ENCODE data around the gene MYPOP. TPM values are rescaled to one million over a fixed set of nuclear protein-coding genes. Genes with fewer than 3 reads are reported as not detected.

Gene MYPOP
- total and polyA plus RNA-seq, 10 of the 15 experiments (the other 5 are each of a cell fraction or from before 2014, with no cell fraction given) = 0.47 to 9.4 (median 1.4) TPM

- no peak for TF ChIP-seq BCLAF1 (IDR thresholded peaks at IDR 0.05)
- TF ChIP-seq EP300 (IDR thresholded peaks at IDR 0.05; ENCODE audit: borderline replicate concordance in 1 of 2, control insufficient read depth in 1 of 2, low read depth in 2 of 2, low read length in 2 of 2) = peak; percentile 56 to 72; a peak in 3 of 4 replicates
- TF ChIP-seq NFYB (IDR thresholded peaks at IDR 0.05; ENCODE audit: insufficient read depth, low read depth, low read length) = no peak
- no peak for TF ChIP-seq SIX5 (IDR thresholded peaks at IDR 0.05; ENCODE audit: low read depth, low read length, severe bottlenecking)
- no peak for TF ChIP-seq CBX5 (IDR thresholded peaks at IDR 0.05; ENCODE audit: low read depth)
- no peak for TF ChIP-seq CEBPZ (IDR thresholded peaks at IDR 0.05; ENCODE audit: low read depth, low read length)
- TF ChIP-seq RELB (IDR thresholded peaks at IDR 0.05; ENCODE audit: low read depth) = peak; percentile 63; the same call in 1 of the 2 replicates
- TF ChIP-seq ZBTB40 (IDR thresholded peaks at IDR 0.05; ENCODE audit: borderline replicate concordance) = no peak; the same call in 1 of the 2 replicates
- peak; percentile 70 for TF ChIP-seq RUNX3 (IDR thresholded peaks at IDR 0.05; ENCODE audit: low read length)
- peak; percentile 39 for TF ChIP-seq MEF2B (IDR thresholded peaks at IDR 0.05; ENCODE audit: partially characterized antibody, poor library complexity, severe bottlenecking)
- TF ChIP-seq KLF5 (IDR thresholded peaks at IDR 0.05; ENCODE audit: partially characterized antibody) = peak; percentile 68
- TF ChIP-seq POLR2AphosphoS5 (IDR thresholded peaks at IDR 0.05; ENCODE audit: low read length) = peak; percentile 92
Observed at GRCh38 chr19:45882652-45883585, 19.5 kb downstream of the MYPOP start (continued).

Data from GM12878 (cell line).